Activated CD8-positive, alpha-beta memory T cell treated with anti-CD3 and anti-CD28 coated beads, Interleukin-2, amount 10 ng/mL, durations not matched to agents 7 days and 5 days (primary cell): Measurements from ENCODE around the gene VPS13D. TPM values are rescaled to one million over a fixed set of nuclear protein-coding genes. Genes with fewer than 3 reads are reported as not detected.

ENCODE experiments used
- ATAC-seq: fragments of 150-1000 bp; cut with Tn5 transposase; one replicate; pipeline ENCODE4 v1.10.0; 2021; ENCODE audit warnings: moderate library complexity
- CTCF ChIA-PET: fragments of 350-600 bp; sonication (Branson Sonifier 250); formaldehyde crosslinking; loops from one replicate; lab custom pipeline; 2021; ENCODE audit warnings: antibody characterized with exemption; lab: Charles Lee
- DNase-seq: peaks from one replicate; pipeline ENCODE4 v3.0.0-alpha.2; 2020
- H3K27ac Mint-ChIP-seq: one replicate; pipeline ENCODE4 v1.8.0; 2021; ENCODE audit warnings: mild to moderate bottlenecking, mixed read lengths
- H3K27me3 Mint-ChIP-seq: one replicate; pipeline ENCODE4 v1.8.0; 2021; ENCODE audit warnings: mixed read lengths
- H3K36me3 Mint-ChIP-seq: one replicate; pipeline ENCODE4 v1.8.0; 2021; ENCODE audit warnings: mild to moderate bottlenecking, mixed read lengths
- H3K4me1 Mint-ChIP-seq: one replicate; pipeline ENCODE4 v1.8.0; 2021; ENCODE audit warnings: mixed read lengths
- H3K4me3 Mint-ChIP-seq: one replicate; pipeline ENCODE4 v1.8.0; 2021; ENCODE audit warnings: mild to moderate bottlenecking, moderate library complexity, mixed read lengths
- H3K9me3 Mint-ChIP-seq: one replicate; pipeline ENCODE4 v1.8.0; 2022; ENCODE audit warnings: low read depth, mixed read lengths
- total RNA-seq, 2 experiments: library from RNA; stranded (reverse); gene quantifications; one replicate each; pipeline ENCODE4 v1.2.3, GENCODE V29; 2021

VPS13D gene
- total RNA-seq, 2 experiments from 2014 or later = 34.6 to 38.3 TPM

GRCh38 chr1:12203216-12204007 lies 26.4 kb upstream of the VPS13D start:
- Mint-ChIP-seq H3K9me3 (no peaks in the 10 kb centered on the region), H3K27ac (peak overlapping the region; percentile 74), H3K4me1 (peaks cover 60% of the 10 kb centered on the region), H3K27me3 (no peaks in the 10 kb centered on the region), H3K36me3 (peaks cover 40% of the 10 kb centered on the region), H3K4me3 (no peak overlapping the region)
- no peak for DNase-seq
- CTCF ChIA-PET = interaction anchor here (16.4 kb wide), 1 partner anchor 81 kb away, joined by 296 read pairs; no protein-coding TSS in a partner anchor
- no peak for ATAC-seq

GRCh38 chr1:12204140-12204539 lies 25.7 kb upstream of the VPS13D start:
- Mint-ChIP-seq H3K4me1 (peaks cover 65% of the 10 kb centered on the region), H3K4me3 (no peak overlapping the region), H3K27me3 (no peaks in the 10 kb centered on the region), H3K36me3 (peaks cover 45% of the 10 kb centered on the region), H3K27ac (peak overlapping the region; percentile 74), H3K9me3 (no peaks in the 10 kb centered on the region)
- ATAC-seq = peak; percentile 38
- CTCF ChIA-PET = interaction anchor here (16.4 kb wide), 1 partner anchor 82 kb away, joined by 296 read pairs; no protein-coding TSS in a partner anchor
- DNase-seq = peak; percentile 62

GRCh38 chr1:12204754-12205658 lies 24.8 kb upstream of the VPS13D start:
- CTCF ChIA-PET = interaction anchor here (1.0 to 16.4 kb wide), 2 partner anchors 15 to 83 kb away, joined by 3 to 296 read pairs; no protein-coding TSS in a partner anchor
- Mint-ChIP-seq H3K27me3 (no peaks in the 10 kb centered on the region), H3K4me3 (no peak overlapping the region), H3K36me3 (peaks cover 44% of the 10 kb centered on the region), H3K9me3 (no peaks in the 10 kb centered on the region), H3K4me1 (peaks cover 71% of the 10 kb centered on the region), H3K27ac (peak overlapping the region; percentile 74)
- ATAC-seq = no peak
- no peak for DNase-seq

- DNase-seq (no peak), ATAC-seq (no peak)
- H3K27me3 Mint-ChIP-seq = no peaks in the 10 kb centered on the region
- H3K36me3 Mint-ChIP-seq = peaks cover 37% of the 10 kb centered on the region
- peaks cover 70% of the 10 kb centered on the region for H3K4me1 Mint-ChIP-seq
- CTCF ChIA-PET = interaction anchor here (1.2 to 16.4 kb wide), 3 partner anchors 40 to 98 kb away, joined by 3 to 296 read pairs (median 3); no protein-coding TSS in a partner anchor
- H3K9me3 Mint-ChIP-seq = no peaks in the 10 kb centered on the region
- H3K27ac Mint-ChIP-seq = peak overlapping the region; percentile 20
- H3K4me3 Mint-ChIP-seq = no peak overlapping the region
Observed at GRCh38 chr1:12206238-12206637, 23.6 kb upstream of the VPS13D start.

GRCh38 chr1:12206792-12207424 lies 22.9 kb upstream of the VPS13D start:
- Mint-ChIP-seq H3K4me3 (no peak overlapping the region), H3K27ac (peak overlapping the region; percentile 15), H3K9me3 (no peaks in the 10 kb centered on the region), H3K27me3 (no peaks in the 10 kb centered on the region), H3K36me3 (peaks cover 31% of the 10 kb centered on the region), H3K4me1 (peaks cover 65% of the 10 kb centered on the region)
- no peak for DNase-seq
- no peak for ATAC-seq
- CTCF ChIA-PET = interaction anchor here (1.2 to 16.4 kb wide), 3 partner anchors 41 to 99 kb away, joined by 3 to 296 read pairs (median 3); no protein-coding TSS in a partner anchor

GRCh38 chr1:12208271-12208670 lies 21.6 kb upstream of the VPS13D start:
- Mint-ChIP-seq H3K4me1 (peaks cover 53% of the 10 kb centered on the region), H3K27me3 (no peaks in the 10 kb centered on the region), H3K36me3 (peaks cover 22% of the 10 kb centered on the region), H3K4me3 (no peak overlapping the region), H3K9me3 (no peaks in the 10 kb centered on the region), H3K27ac (peak overlapping the region; percentile 61)
- ATAC-seq (no peak), DNase-seq (no peak)
- CTCF ChIA-PET = interaction anchor here (0.6 to 16.4 kb wide), 6 partner anchors 34 to 86 kb away, joined by 3 to 296 read pairs (median 4); no protein-coding TSS in a partner anchor

- H3K4me1 Mint-ChIP-seq = peaks cover 46% of the 10 kb centered on the region
- ATAC-seq = peak; percentile 79
Observed at GRCh38 chr1:12208764-12209494, 20.9 kb upstream of the VPS13D start.

GRCh38 chr1:12209495-12209832 lies 20.4 kb upstream of the VPS13D start:
- ATAC-seq (no peak), DNase-seq (no peak)
- H3K27ac Mint-ChIP-seq = peak overlapping the region; percentile 61
- CTCF ChIA-PET = interaction anchor here (1.1 to 16.4 kb wide), 10 partner anchors 12 to 450 kb away, joined by 3 to 296 read pairs (median 6); no protein-coding TSS in a partner anchor
- H3K4me1 Mint-ChIP-seq = peaks cover 41% of the 10 kb centered on the region
- peaks cover 18% of the 10 kb centered on the region for H3K36me3 Mint-ChIP-seq
- H3K4me3 Mint-ChIP-seq = no peak overlapping the region
- H3K27me3 Mint-ChIP-seq = no peaks in the 10 kb centered on the region
- H3K9me3 Mint-ChIP-seq = no peaks in the 10 kb centered on the region

More at GRCh38 chr1:12208764-12209494, 20.9 kb upstream of the VPS13D start:
- DNase-seq = peak; percentile 88
- CTCF ChIA-PET = interaction anchor here (0.9 to 16.4 kb wide), 12 partner anchors 13 to 450 kb away, joined by 3 to 296 read pairs (median 6); no protein-coding TSS in a partner anchor
- Mint-ChIP-seq H3K9me3 (no peaks in the 10 kb centered on the region), H3K27me3 (no peaks in the 10 kb centered on the region), H3K4me3 (no peak overlapping the region), H3K27ac (peak overlapping the region; percentile 61), H3K36me3 (peaks cover 18% of the 10 kb centered on the region)

- peaks cover 6% of the 10 kb centered on the region for H3K4me1 Mint-ChIP-seq
- ATAC-seq (no peak), DNase-seq (no peak)
- no peak overlapping the region for H3K4me3 Mint-ChIP-seq
- no peak overlapping the region for H3K27ac Mint-ChIP-seq
- no peaks in the 10 kb centered on the region for H3K36me3 Mint-ChIP-seq
- H3K27me3 Mint-ChIP-seq = peaks cover 6% of the 10 kb centered on the region
- H3K9me3 Mint-ChIP-seq = no peaks in the 10 kb centered on the region
- CTCF ChIA-PET = interaction anchor here (1.1 to 4.3 kb wide), 6 partner anchors 11 to 104 kb away, joined by 4 to 23 read pairs (median 4); partner anchors contain the start of gene VPS13D
Observed at GRCh38 chr1:12215118-12215961, 14.5 kb upstream of the VPS13D start.

GRCh38 chr1:12219800-12220199 lies 10.0 kb upstream of the VPS13D start:
- no peak overlapping the region for H3K27ac Mint-ChIP-seq
- peaks cover 5% of the 10 kb centered on the region for H3K36me3 Mint-ChIP-seq
- peaks cover 6% of the 10 kb centered on the region for H3K27me3 Mint-ChIP-seq
- ATAC-seq = no peak
- peaks cover 5% of the 10 kb centered on the region for H3K9me3 Mint-ChIP-seq
- no peak for DNase-seq
- H3K4me1 Mint-ChIP-seq = no peaks in the 10 kb centered on the region
- H3K4me3 Mint-ChIP-seq = no peak overlapping the region
- CTCF ChIA-PET = interaction anchor here (1.0 to 4.2 kb wide), 3 partner anchors 8 to 95 kb away, joined by 3 to 19 read pairs (median 10); no protein-coding TSS in a partner anchor

- ATAC-seq (no peak), DNase-seq (no peak)
- Mint-ChIP-seq H3K4me1 (no peaks in the 10 kb centered on the region), H3K9me3 (peaks cover 5% of the 10 kb centered on the region), H3K36me3 (peaks cover 5% of the 10 kb centered on the region), H3K27ac (no peak overlapping the region), H3K4me3 (no peak overlapping the region), H3K27me3 (peaks cover 5% of the 10 kb centered on the region)
- CTCF ChIA-PET = interaction anchor here (1.6 to 4.2 kb wide), 2 partner anchors 11 to 96 kb away, joined by 4 to 19 read pairs; no protein-coding TSS in a partner anchor
Observed at GRCh38 chr1:12220890-12221289, 8.9 kb upstream of the VPS13D start.
